NCI-H1930 (cell line): ENCODE data around the gene ACCSL.
A peak's percentile ranks its signal among the peaks of the same experiment; 100 is the strongest.

Experiments used
- DNase-seq, 2 experiments: peaks; one replicate each; lab custom pipeline; 2025; lab: John Stamatoyannopoulos, UW

Gene ACCSL

DNA sequence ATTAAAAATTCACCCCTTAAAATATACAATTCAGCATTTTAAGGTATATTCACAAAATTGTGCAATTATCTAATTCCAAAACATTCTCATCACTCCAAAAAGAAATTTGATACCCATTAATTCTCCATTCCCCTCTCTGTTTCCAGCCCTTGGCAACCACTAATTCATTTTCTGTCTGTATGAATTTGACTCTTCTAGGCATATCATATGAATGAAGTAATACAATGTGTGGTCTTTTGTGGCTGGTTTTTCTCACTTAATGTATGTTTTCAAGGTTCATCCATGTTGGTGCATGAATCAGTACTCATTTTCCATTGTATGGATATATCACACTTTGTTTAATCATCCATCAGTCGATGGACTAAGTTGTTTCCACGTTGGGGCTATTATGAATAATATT, 29.0 kb upstream of the ACCSL start:
- no peak for DNase-seq

DNA sequence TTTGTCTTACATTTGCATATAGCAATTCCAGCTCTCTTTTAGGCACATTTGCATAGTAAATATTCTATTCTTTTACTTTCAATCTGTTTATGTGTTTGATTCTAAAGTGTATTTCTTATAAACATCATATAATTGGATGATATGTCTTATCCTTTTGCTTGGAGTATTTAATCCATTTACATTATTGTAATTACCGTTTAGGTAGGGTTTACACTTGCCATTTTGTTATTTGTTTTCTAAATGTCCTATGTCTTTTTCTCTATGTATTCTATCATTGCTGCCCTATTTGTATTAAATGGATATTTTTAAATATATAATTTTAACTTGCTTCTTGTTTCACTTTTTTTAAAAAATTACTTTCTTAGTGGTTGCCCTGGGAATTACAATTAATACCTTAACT, 22.8 kb upstream of the ACCSL start:
- no peak for DNase-seq

DNA sequence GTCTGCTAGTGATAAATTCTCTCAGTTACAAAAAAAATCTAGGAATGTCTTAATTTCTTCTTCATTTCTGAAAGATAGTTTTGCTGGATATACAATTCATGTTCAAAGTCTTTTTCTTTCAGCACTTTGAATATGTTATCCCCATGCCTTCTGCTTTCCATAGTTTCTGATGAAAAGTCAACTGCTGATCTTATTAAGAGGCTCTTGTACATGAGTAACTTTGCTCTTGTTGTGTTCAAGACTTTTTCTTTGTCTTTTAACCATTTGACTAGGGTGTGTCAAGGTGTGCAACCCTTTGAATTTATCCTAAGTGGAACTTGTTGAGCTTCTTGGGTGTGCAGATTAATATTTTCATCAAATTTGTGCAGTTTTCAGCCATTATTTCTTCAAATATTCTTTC, 22.1 kb upstream of the ACCSL start:
- no peak for DNase-seq

DNA sequence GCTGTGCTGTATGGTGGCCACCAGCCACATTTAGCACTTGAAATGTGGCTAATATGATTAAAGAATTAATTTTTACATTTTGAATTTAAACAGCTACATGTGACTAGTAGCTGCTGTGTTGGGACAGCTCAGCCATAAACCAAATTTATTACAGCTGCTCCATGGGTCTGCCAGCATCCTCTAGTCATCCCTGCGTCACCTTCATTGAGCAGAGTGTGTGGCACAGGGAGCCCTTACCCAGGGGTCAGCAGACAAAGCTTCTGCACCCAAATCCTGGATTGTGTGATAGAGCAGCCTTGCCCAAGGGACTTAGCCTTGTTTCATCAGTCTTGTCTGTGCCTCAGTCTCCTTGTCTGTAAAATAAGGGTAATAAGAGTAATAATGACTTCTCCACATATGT, 19.4 kb upstream of the ACCSL start:
- DNase-seq = no peak

DNA sequence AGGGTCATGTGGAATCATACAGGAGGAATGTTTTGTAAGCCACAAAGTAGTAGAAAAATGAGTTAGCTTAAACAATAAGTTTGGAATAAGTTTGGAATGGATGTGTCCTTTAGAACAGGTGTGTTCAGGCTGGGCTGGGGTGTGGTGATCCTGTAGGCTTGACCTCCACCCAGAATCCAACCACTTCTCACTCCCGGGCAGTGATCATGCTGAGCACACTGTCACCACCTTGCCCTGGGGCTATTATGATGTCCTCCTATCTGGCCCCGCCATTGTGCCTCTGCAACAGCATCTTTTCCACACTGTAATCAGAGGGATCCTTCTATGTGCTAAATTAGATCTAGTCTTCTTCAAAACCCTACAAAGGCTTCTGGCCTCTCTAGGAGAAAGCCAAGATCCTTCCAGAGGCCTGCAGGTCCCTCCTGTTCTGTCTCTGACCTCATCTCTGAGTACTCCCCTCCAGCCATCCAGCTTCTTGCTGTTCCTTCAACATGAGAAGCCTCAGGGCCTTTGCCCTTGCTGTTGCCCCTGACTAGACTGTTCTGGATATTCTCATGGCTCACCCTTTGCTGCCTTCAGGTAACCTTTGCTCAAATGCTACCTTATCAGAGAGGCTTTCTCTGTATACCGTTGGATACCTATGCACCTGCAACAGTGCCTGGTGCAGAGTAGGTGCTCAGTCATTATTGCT, 18.8 kb upstream of the ACCSL start:
- DNase-seq = no peak

DNA sequence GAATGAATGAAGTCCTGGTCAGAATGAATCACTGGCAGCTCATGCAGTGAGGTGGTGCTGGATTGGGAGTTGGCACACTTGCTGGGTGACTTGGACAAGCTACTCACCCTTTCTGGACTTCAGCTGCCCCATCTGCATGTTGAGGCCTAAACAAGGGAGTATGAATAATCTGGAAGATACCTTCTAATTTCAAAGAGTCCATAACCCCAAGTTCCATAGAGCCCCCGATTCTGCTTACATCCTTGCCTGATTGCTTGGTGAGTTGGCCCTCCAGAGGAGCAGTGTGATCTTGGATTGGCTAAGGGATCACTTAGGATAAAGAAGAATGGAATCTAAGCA, 18.3 kb upstream of the ACCSL start:
- DNase-seq = no peak

DNA sequence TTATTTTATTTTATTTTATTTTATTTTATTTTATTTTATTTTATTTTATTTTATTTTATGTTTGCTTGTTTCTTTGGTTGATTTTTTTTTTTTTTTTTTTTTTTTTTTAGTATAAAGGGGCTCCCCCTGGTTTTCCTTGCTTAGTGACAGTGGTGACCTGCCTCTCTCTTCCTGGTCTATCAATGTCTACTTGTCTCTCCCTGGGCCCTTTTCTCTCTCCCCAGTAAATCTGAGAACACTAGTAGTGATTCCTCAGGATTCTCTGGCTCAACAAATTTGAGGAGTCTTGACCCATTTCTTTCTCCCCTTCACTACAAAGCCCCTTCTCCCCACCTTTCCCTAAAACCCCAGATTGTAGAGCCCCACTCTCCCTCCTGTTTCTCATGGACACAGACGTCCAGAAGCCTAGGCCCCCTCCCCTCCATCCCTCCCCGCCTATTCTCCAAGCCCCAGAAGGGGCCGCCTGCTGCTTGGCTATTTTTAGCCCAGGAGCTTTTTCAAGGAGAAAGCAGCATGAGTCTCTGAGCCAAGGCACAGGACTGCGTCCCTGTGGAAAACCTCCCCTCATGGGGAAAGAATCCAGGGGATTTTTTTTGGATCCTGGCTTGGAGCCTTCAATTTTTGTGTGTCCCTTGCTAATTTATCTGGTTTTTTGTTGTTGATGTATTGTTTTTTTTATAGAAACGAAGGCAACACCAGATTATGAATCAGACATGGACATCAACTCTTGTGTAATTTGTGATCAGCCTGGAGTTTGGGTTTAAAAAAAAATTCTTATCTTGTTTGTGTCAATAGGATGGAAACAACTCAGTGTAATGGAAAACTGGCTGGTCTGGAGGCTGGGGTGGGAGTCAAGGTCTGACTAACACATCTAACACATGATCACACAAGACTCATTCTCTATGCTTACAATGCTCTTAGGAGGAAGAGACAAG, 17.5 kb upstream of the ACCSL start:
- no peak for DNase-seq

DNA sequence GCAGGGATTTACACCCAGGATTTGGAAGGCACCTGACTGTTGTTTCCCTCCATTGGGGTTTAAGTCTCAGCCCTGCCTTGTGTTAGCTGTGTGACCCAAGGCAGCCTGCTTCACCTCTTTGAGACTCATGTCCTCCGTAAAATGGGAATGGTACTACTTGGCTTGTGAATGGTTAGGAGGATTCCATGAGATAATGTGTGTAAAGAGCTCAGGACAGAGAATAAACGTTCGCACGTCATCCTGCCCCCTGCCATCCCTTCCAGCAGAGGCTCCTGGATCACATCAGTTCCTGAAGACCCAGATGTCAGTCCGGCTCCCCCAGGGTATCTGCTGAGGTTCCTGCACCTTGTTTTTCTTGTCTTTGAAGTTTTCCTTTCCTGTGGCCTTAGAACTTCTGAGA, 16.8 kb upstream of the ACCSL start:
- DNase-seq = no peak

DNA sequence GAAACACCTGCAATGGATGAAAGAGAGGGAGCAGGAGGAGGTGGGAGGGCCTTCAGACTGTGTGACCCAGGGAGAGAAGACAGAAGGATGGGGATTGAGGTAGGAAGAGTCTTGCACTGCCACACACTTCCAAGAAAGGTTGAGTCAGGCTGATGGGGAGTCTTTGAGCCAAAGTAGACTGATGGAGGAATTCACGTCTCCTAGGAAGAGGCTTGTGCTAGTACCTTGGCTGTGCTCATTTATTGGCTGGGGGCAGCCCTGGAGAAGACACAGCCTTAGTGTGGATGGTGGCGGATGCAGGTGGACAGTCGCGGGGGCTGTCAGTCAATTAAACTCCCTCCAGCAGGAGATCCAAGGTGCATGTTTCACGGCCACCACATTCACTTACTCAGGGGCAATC, 16.2 kb upstream of the ACCSL start:
- no peak for DNase-seq

DNA sequence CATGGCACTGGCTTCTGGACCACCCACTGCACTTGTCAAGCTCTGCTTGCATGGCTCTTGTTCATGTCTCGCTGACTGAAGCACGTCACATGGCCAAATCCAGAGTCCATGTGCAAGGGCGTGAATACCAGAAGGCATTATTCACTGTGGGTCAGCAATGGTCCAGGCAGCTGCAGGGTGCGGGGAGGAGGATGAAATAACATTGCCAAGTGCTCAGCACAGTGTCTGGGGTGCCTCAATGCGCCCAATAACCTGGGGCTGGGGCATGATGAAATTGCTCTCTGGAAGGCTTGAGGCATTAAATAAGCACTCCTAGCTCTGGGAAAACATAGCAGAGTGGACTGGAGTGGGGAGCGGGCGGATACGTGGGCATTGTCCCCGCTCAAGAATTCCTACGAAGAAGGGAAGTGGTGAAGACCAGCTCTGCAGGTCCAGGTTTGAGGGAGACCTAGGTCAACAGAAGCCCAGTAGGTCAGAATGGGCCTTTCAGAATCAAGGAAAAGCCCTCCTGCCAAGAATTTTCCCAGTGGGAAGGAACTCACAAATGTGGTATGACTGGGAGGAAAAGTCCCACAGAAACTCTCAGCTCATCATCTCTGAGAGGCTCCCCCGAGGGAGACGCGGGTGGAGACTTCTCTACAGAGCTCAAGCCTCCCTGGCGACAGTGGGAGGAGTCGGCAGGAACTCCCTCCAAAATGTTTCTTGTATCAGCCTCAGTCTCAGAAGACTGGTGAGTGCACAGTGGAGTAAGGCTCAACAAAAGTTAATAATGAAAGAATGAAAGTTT, 15.3 kb upstream of the ACCSL start:
- DNase-seq = no peak

DNA sequence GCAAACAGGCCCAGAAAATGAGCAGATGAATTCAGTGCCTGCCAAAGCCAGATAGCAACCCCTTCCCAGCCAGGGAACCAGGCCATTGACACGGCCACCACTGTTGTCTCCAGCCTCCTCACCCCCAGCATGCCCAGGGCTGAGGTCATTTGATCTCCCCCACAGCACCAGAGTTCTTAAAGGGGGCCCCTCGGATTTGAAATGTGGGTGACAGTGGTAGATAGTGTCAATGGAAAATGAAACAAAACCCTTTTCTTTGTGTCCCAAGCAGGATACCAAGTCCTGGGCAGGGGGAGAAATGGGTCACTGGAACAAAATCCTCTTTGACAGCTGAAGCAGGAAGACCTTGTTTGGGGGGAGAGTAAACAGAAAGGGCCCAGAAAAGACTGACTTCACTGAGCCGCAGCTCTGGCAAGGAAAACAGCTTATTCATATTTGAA, 14.3 kb upstream of the ACCSL start:
- no peak for DNase-seq

DNA sequence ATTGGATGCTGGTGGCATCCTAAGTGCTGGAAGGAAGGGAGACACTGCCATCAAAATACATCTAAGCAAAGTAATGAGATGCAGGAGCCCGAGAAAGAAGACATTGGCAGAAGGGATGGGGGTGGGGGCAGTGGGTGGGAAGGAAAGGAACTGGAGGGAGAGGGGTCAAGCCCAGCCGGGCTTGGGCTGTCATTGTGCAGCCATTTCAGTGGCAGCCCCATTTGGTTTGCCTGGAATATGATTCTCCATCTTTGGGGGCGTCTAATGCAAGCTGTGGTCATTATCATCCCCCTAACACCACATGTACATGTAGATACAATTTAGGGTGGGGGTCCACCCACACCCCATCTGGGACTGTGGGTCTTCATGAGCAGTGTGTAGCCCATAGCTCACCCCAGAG, 13.9 kb upstream of the ACCSL start:
- DNase-seq = no peak

DNA sequence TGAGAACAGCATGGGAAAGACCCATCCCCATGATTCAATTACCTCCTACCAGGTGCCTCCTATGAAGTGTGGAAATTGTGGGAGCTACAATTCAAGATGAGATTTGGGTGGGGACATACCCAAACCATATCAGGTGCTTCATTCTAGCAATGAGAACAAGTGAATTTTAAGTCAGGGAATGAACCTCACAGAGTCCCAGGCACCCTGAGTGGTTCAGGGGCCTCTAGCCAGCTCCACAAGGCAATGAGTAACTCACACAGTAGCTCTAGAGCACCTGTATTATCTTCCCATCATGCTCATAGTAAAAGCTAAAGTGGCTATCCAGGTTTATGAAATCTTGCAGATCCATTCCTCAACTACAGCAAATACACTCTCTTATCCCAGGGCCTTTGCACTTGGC, 13.1 kb upstream of the ACCSL start:
- no peak for DNase-seq

DNA sequence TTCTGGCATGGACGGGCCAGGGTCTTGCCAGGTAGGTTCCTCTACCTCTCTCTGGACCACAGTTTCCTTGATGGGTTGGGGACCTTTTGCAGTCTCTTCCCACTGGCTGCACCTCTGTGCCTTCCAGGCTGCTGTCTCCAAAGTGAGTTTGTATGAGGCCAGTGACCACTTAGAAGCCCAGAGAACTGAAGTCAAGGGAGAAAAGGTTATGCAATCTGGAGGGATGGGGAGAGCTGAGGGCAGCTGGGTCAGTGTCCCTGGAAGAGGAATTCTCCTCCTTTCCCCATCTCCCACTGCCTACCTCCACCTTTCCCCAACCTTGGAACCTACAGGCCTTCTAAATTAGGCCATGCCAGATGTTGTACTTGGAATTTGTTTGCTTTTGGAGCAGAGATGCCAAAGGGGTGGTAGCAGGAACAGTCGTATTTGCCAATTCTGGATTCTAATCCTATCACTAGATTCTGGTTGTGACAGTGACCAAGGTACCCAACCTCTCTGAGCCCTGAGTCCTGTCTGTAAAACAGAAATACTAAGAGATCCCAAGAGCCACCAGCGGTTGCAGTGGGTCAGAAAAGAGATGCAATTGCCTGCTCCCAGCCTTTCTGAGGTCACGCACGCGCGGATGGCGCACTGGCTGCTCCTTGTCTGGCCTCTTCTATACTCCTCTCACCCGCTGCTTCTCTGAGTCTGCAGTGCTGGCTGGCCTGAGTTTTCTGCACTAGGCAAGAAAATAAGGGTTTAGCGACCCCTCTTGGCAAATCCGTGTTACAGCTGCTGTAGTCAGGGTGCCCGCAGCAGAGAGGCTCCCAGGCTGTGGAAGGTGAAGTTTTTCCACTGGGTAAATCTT, 10.7 kb upstream of the ACCSL start:
- peak; percentile 49 to 62 for DNase-seq

DNA sequence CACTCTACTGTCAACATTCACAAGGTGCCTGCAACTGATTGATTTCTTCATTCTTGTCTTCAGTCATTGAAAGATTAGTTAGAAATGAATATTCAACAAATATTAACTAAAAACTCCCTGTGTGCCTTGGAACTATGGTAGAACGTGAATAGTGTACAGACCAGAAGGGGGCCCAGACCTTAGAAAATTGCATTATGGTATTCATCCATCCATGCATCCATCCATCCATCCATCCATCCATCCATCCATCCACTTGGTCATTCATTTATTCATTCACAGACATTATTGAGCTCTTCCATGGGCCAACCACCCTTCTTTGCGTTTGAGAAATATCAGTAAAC, 10.2 kb upstream of the ACCSL start:
- no peak for DNase-seq

DNA sequence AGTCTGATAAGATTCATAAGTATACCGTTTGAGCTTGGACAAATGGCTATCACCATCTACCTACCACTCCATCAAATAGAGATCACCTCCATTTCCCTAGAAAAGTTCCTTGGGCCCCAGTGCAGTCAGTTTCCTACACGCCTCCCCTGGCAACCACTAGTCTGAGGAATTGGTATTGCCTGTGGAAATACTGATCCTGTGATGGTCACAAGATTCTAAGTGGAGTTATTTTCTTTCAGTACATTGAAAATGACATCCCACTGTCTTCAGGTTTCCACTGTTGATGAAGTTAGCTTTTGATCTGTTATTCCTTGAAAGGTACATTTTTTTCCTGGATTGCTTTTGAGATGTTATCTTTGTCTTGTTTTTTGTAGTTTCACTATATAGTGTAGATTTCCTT, 4.6 kb upstream of the ACCSL start:
- no peak for DNase-seq

DNA sequence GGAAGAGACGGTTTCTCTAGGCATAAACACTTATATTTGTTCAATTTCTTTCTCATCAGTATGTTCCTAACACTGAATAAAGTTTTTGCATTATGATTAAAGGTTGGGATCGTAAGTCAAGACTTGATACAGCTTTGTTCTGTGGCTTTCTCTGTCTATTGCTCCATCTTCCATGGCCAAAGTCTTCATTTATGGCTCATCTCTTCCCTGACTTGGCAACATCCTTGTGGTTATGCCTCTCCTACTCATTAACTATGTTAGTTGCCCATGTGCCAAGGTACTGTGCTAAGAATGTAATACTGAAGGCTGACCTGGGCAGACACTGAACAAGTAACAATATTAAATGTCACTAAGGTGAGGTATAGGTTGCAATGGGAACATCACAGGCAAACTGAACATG, 1.6 kb upstream of the ACCSL start:
- no peak for DNase-seq

DNA sequence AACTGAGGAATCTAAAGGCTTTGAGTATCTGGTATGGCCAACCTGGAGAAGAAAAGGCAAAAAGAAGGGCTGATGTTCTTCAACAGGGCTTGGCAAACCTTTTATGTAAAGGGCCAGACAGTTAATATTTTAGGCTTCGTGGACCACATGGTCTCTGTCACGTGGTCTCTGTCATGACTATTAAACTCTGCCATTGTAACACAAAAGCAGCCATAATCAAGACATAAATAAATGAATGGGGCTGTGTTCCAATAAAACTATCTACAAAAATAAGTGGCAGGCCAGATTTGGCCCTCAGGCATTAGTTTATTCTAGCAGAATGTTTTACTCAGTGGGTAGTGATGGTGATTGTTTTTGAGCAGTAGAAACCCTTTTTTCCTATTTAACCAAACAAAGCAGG, 483 bp upstream of the ACCSL start:
- DNase-seq = no peak

DNA sequence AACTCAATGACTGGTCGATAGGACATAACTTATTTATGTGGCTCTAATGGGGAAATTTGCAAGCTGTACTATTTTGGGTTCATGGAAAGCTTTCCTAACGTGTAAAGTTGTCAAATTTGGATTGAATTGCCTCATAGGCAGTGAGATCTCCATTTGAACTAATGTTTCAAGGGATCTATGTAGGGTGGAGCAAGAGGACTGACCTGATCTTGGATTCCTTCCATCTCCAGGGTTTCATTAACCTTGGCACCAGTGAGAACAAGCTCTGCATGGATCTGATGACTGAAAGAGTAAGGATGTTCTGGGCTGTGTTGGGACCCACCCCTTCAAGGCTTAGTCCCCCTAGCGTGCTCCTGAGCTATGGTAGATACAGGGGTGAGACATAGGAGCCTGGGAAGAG, 2.1 kb downstream of the ACCSL start:
- DNase-seq = no peak

DNA sequence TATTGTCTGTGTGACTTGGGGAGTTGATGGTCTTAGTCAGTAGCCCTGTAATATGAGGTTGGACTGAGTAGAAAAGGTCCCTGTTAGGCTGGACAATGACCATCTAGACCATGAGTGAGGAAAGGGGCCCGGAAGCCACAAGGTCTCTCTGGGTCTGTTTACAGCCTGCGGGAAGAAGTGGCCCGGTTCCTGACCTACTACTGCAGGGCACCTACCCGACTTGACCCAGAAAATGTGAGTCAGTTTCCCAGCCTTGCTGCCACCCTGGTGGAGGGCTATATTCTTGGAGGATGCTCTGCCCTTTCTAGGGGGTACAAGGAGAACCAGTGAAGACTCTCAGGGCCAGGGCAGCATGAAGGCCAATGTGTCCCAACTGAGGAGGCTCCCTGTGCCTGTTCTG, 3.4 kb downstream of the ACCSL start:
- no peak for DNase-seq

DNA sequence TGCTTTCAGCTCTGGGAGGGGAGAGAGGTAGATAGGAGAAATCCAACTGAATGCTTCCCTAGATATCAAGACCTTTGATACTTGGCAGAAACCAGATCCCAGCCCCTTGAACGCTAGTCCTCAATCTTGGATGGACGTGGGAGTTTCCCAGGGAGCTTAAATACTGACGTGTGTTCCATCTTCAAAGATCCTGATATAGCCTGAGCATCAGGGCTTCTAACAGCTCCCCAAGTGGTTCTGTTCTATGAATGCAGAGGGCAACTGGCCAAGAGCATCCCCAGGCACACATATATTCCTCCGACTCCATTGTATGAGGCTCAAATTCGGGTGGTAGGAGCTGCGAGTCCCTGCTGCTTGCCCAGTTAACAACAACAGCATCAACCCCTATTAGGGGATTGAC, 9.6 kb downstream of the ACCSL start:
- DNase-seq = no peak

DNA sequence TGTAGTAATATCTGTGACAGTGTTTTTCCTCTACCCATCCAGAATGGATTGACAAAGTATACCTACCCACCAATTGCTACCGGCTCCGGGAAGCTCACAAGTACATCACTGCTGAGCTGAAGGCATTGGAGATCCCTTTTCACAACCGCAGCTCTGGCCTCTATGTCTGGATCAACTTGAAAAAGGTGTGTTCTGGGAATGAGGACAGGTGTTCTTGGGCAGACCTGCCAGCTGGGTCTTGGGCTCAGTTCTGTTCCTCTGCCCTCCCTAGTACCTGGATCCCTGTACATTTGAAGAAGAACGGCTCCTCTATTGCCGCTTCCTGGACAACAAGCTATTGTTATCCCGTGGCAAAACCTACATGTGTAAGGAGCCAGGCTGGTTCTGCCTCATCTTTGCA, 10.5 kb downstream of the ACCSL start:
- no peak for DNase-seq
